Panc1 (cell line): ENCODE results near the gene DUSP21. TPM values are rescaled to one million over a fixed set of nuclear protein-coding genes. Genes with fewer than 3 reads are reported as not detected.

ENCODE experiments used
- total RNA-seq: library from RNA; stranded (reverse); gene quantifications from one replicate; pipeline ENCODE4 v1.2.1, GENCODE V29; 2021; ENCODE audit not compliant: unreplicated experiment

DUSP21 gene
- total RNA-seq, 1 experiment from 2014 or later, result not detected

Other genes starting within 250 kb of the DUSP21 start
- 24.0 TPM for gene KDM6A, start 29.2 kb downstream of the DUSP21 start, total RNA-seq